CD14-positive monocyte (primary cell): ENCODE results near the gene RXFP1. TPM values are rescaled to one million over a fixed set of nuclear protein-coding genes. Genes with fewer than 3 reads are reported as not detected.

Experiments
- DNase-seq, 3 donors: peaks; one replicate each; pipeline ENCODE4 v3.0.0-alpha.2; 2011 to 2022
- H2AFZ ChIP-seq: 2 replicates; pipeline ENCODE4 v1.6.0; 2012; ENCODE audit warnings: mild to moderate bottlenecking, low read depth, low read length, inconsistent platforms; ENCODE audit not compliant: insufficient read depth, poor library complexity, severe bottlenecking
- H3K27ac ChIP-seq, 2 donors: 1 replicate in 1 of 2; 2 replicates in 1 of 2; pipeline ENCODE4 v1.5.1; 2012 to 2013; ENCODE audit warnings: low read length in 2 of 2, control low read depth in 1 of 2, inconsistent platforms in 1 of 2, low read depth in 1 of 2, mild to moderate bottlenecking in 1 of 2
- H3K27me3 ChIP-seq, 2 donors: one replicate each; pipeline versions ENCODE4 v1.6.0 to v1.6.1; 2011 to 2013; ENCODE audit warnings: low read length in 2 of 2; ENCODE audit not compliant: control insufficient read depth in 2 of 2, insufficient read depth in 2 of 2
- H3K36me3 ChIP-seq, 2 donors: replicated peaks in 1 of 2; 1 replicate in 1 of 2; 2 replicates in 1 of 2; pipeline versions ENCODE4 v1.5.1 to v1.6.1; 2012 to 2013; ENCODE audit warnings: low read length in 2 of 2, control low read depth in 1 of 2, inconsistent platforms in 1 of 2, mild to moderate bottlenecking in 1 of 2; ENCODE audit not compliant: insufficient read depth in 2 of 2, control insufficient read depth in 1 of 2
- H3K4me1 ChIP-seq, 2 donors: 1 replicate in 1 of 2; 2 replicates in 1 of 2; pipeline versions ENCODE4 v1.5.1 to v1.6.1; 2012 to 2013; ENCODE audit warnings: low read length in 2 of 2, control low read depth in 1 of 2, inconsistent platforms in 1 of 2, mild to moderate bottlenecking in 1 of 2, moderate library complexity in 1 of 2; ENCODE audit not compliant: insufficient read depth in 2 of 2, control insufficient read depth in 1 of 2
- H3K4me2 ChIP-seq: replicated peaks from 2 replicates; pipeline ENCODE3; 2012; ENCODE audit warnings: low read length, moderate library complexity, mild to moderate bottlenecking; ENCODE audit not compliant: poor library complexity, severe bottlenecking; ENCODE audit errors: extremely low read depth
- H3K4me3 ChIP-seq, 3 experiments: fragments of 200-600 bp in 1 of 3; sonication (generic) in 1 of 3; replicated peaks in 1 of 3; 1 replicate in 2 of 3; 2 replicates in 1 of 3; pipeline ENCODE4 v1.5.1; 2011 to 2013; ENCODE audit warnings: low read length in 3 of 3, mild to moderate bottlenecking in 3 of 3, control low read depth in 2 of 3, low read depth in 2 of 3, inconsistent platforms in 1 of 3, moderate library complexity in 1 of 3
- H3K79me2 ChIP-seq: 2 replicates; pipeline ENCODE4 v1.6.0; 2012; ENCODE audit warnings: mild to moderate bottlenecking, control low read depth, inconsistent platforms, low read length, moderate library complexity; ENCODE audit not compliant: insufficient read depth
- H3K9ac ChIP-seq: 2 replicates; pipeline ENCODE4 v1.6.0; 2017; ENCODE audit warnings: low read length, mild to moderate bottlenecking; ENCODE audit not compliant: insufficient read depth, poor library complexity, severe bottlenecking
- H3K9me3 ChIP-seq, 2 donors: replicated peaks in 1 of 2; 1 replicate in 1 of 2; 2 replicates in 1 of 2; pipeline versions ENCODE4 v1.5.1 to v1.6.1; 2012 to 2013; ENCODE audit warnings: low read length in 2 of 2, control low read depth in 1 of 2; ENCODE audit not compliant: control insufficient read depth in 1 of 2, insufficient read depth in 1 of 2
- H4K20me1 ChIP-seq: 2 replicates; pipeline ENCODE4 v1.6.0; 2012; ENCODE audit warnings: mild to moderate bottlenecking, low read length, control low read depth, moderate library complexity; ENCODE audit not compliant: insufficient read depth
- H3K27ac Mint-ChIP-seq, 7 donors: one replicate each; pipeline ENCODE4 v1.8.0; 2020; ENCODE audit warnings: mild to moderate bottlenecking in 7 of 7, mixed read lengths in 7 of 7, moderate library complexity in 6 of 7, inconsistent platforms in 2 of 7
- H3K27me3 Mint-ChIP-seq, 3 donors: one replicate each; pipeline ENCODE4 v1.8.0; 2021 to 2022; ENCODE audit warnings: low read depth in 3 of 3, mild to moderate bottlenecking in 3 of 3, mixed read lengths in 3 of 3, moderate library complexity in 3 of 3, inconsistent platforms in 1 of 3
- H3K36me3 Mint-ChIP-seq, 2 donors: one replicate each; pipeline ENCODE4 v1.8.0; 2020; ENCODE audit warnings: mixed read lengths in 2 of 2, inconsistent platforms in 1 of 2, mild to moderate bottlenecking in 1 of 2
- H3K4me1 Mint-ChIP-seq: one replicate; pipeline ENCODE4 v1.8.0; 2020; ENCODE audit warnings: mild to moderate bottlenecking, mixed read lengths
- H3K4me3 Mint-ChIP-seq, 2 donors: one replicate each; pipeline ENCODE4 v1.8.0; 2020; ENCODE audit warnings: mild to moderate bottlenecking in 2 of 2, mixed read lengths in 2 of 2, moderate library complexity in 1 of 2
- H3K9me3 Mint-ChIP-seq, 7 donors: one replicate each; pipeline ENCODE4 v1.8.0; 2020 to 2022; ENCODE audit warnings: mixed read lengths in 7 of 7, mild to moderate bottlenecking in 6 of 7, moderate library complexity in 6 of 7, inconsistent platforms in 2 of 7
- CTCF ChIP-seq: fragments of 200-600 bp; IDR thresholded peaks from one replicate; pipeline ENCODE4 v1.8.0; 2022; ENCODE audit warnings: antibody characterized with exemption, mild to moderate bottlenecking
- WGBS: methylation state at CpG from one replicate; pipeline ENCODE4 v1.1.5; 2013; ENCODE audit warnings: missing lambda C conversion rate; ENCODE audit not compliant: insufficient coverage; 5-methylcytosine and 5-hydroxymethylcytosine counted together
- intact Hi-C, 2 donors: fragments of 100-400 bp; cut with micrococcal nuclease; formaldehyde crosslinking; loops; one replicate each; pipeline versions ENCODE4 v1.15.0 to v1.15.1; 2023
- polyA plus RNA-seq, 3 donors: library from polyadenylated mRNA; depleted of rRNA in 1 of 3; unstranded in 2 of 3; stranded (reverse) in 1 of 3; fragments of 300-500 nt in 2 of 3; fragments of >200 nt in 1 of 3; fragmentation: Illumina TruSeq in 2 of 3; gene quantifications; 1 replicate in 2 of 3; 2 replicates in 1 of 3; pipeline ENCODE4 v1.2.3, GENCODE V29; 2012 to 2021

The RXFP1 gene
- polyA plus RNA-seq, 3 donors = 0.03 to 0.11 TPM; not detected in 1

GRCh38 chr4:158553364-158553763, 31.7 kb downstream of the RXFP1 start:
- Mint-ChIP-seq H3K27ac (no peak overlapping the region), H3K4me3 (no peak overlapping the region), H3K36me3 (no peaks in the 10 kb centered on the region), H3K27me3 (peaks cover 0 to 3% (median 1%) of the 10 kb centered on the region in 3 donors), H3K4me1 (no peaks in the 10 kb centered on the region), H3K9me3 (peaks cover 9 to 18% (median 15%) of the 10 kb centered on the region in 7 donors)
- 100% methylated on average over 2 of the region's 3 CpGs for WGBS
- Histone ChIP-seq H3K4me3 (no peak overlapping the region), H3K27me3 (no peaks in the 10 kb centered on the region), H3K4me2 (no peak overlapping the region), H3K9ac (no peak overlapping the region), H3K36me3 (no peaks in the 10 kb centered on the region), H3K4me1 (no peaks in the 10 kb centered on the region), H3K79me2 (no peaks in the 10 kb centered on the region), H3K27ac (no peak overlapping the region), H2AFZ (no peak overlapping the region), H4K20me1 (no peaks in the 10 kb centered on the region), H3K9me3 (peaks cover 0 to 4% of the 10 kb centered on the region in 2 donors)
- TF ChIP-seq CTCF = no peak
- DNase-seq = no peak
- intact Hi-C loops = no loop called here

GRCh38 chr4:158560284-158560683, 38.6 kb downstream of the RXFP1 start:
- H4K20me1 ChIP-seq = no peaks in the 10 kb centered on the region
- H3K27me3 ChIP-seq = no peaks in the 10 kb centered on the region
- H3K4me1 Mint-ChIP-seq = no peaks in the 10 kb centered on the region
- no peak overlapping the region for H2AFZ ChIP-seq
- no peaks in the 10 kb centered on the region for H3K36me3 ChIP-seq
- H3K9me3 ChIP-seq = no peaks in the 10 kb centered on the region
- intact Hi-C loops = no loop called here
- H3K36me3 Mint-ChIP-seq = no peaks in the 10 kb centered on the region
- no peaks in the 10 kb centered on the region for H3K4me1 ChIP-seq
- no peak overlapping the region for H3K27ac Mint-ChIP-seq
- no peaks in the 10 kb centered on the region for H3K27me3 Mint-ChIP-seq
- no peak for TF ChIP-seq CTCF
- no peak overlapping the region for H3K4me3 Mint-ChIP-seq
- H3K4me2 ChIP-seq = no peak overlapping the region
- H3K79me2 ChIP-seq = no peaks in the 10 kb centered on the region
- DNase-seq = no peak
- H3K9me3 Mint-ChIP-seq = peaks cover 0 to 4% (median 0%) of the 10 kb centered on the region in 7 donors
- no peak overlapping the region for H3K4me3 ChIP-seq
- H3K9ac ChIP-seq = no peak overlapping the region
- WGBS = 100% methylated on average over 3 of the region's 6 CpGs
- H3K27ac ChIP-seq = no peak overlapping the region
